Kidney (tissue), 14 donors: ENCODE data around the gene SOWAHA. TPM values are rescaled to one million over a fixed set of nuclear protein-coding genes. Genes with fewer than 3 reads are reported as not detected.

Experiments
- DNase-seq, 5 donors: peaks; one replicate each; pipeline ENCODE4 v3.0.0-alpha.2; 2013 to 2020
- FAIRE-seq: peaks from 2 replicates; lab custom pipeline; 2012; peaks lifted over from hg19 to GRCh38; lab: Jason Lieb, UNC
- H3K27ac ChIP-seq, 2 donors: one replicate each; pipeline ENCODE4 v1.7.0; 2013; ENCODE audit warnings: low read depth in 2 of 2, low read length in 2 of 2, inconsistent platforms in 1 of 2
- H3K27me3 ChIP-seq: one replicate; pipeline ENCODE4 v1.7.1; 2013; ENCODE audit warnings: low read length, inconsistent platforms; ENCODE audit not compliant: control insufficient read depth, insufficient read depth
- H3K36me3 ChIP-seq, 3 donors: one replicate each; pipeline versions ENCODE4 v1.7.0 to v1.7.1; 2013; ENCODE audit warnings: low read length in 3 of 3, control low read depth in 1 of 3, inconsistent platforms in 1 of 3; ENCODE audit not compliant: insufficient read depth in 3 of 3, control insufficient read depth in 2 of 3
- H3K4me1 ChIP-seq, 3 donors: one replicate each; pipeline versions ENCODE4 v1.7.0 to v1.7.1; 2013; ENCODE audit warnings: low read length in 3 of 3, inconsistent platforms in 1 of 3, low read depth in 1 of 3; ENCODE audit not compliant: control insufficient read depth in 2 of 3, insufficient read depth in 2 of 3
- H3K4me3 ChIP-seq, 3 donors: one replicate each; pipeline versions ENCODE4 v1.7.0 to v1.8.1; 2013; ENCODE audit warnings: low read length in 3 of 3, control low read depth in 1 of 3, inconsistent platforms in 1 of 3
- H3K9ac ChIP-seq, 3 donors: one replicate each; pipeline versions ENCODE4 v1.7.0 to v1.7.1; 2013; ENCODE audit warnings: low read length in 3 of 3, control low read depth in 1 of 3, inconsistent platforms in 1 of 3
- H3K9me3 ChIP-seq, 3 donors: one replicate each; pipeline versions ENCODE4 v1.7.0 to v1.7.1; 2013; ENCODE audit warnings: low read length in 3 of 3, control low read depth in 1 of 3, inconsistent platforms in 1 of 3; ENCODE audit not compliant: control insufficient read depth in 2 of 3, insufficient read depth in 1 of 3
- intact Hi-C: fragments of 100-400 bp; cut with DNase I; formaldehyde crosslinking; loops from one replicate; pipeline ENCODE4 v1.11.1; 2022
- polyA plus RNA-seq: library from polyadenylated mRNA; stranded (reverse); fragments of 350-450 nt; fragmentation: Illumina TruSeq; extraction: RNeasy Lipid Tissue Mini Kit (QIAGEN cat#74804); gene quantifications from one replicate; pipeline ENCODE4 v1.2.3, GENCODE V29; 2014; ENCODE audit warnings: low read depth, low replicate concordance; ENCODE audit not compliant: insufficient read depth
- total RNA-seq: library from RNA; stranded (reverse); fragmentation: NEBNext Ultra II Directional; extraction: Animal tissue kit (Norgen Biotek cat#: 25700); gene quantifications from one replicate; pipeline ENCODE4 v1.2.1, GENCODE V29; 2021
- TF ChIP-seq, protein P1 (sequence below): IDR thresholded peaks from 3 replicates; pipeline ENCODE4 v1.5.1; 2012; ENCODE audit warnings: mild to moderate bottlenecking, moderate library complexity, borderline replicate concordance; ENCODE audit not compliant: insufficient read depth; ENCODE audit errors: extremely low read depth
- donor health status: control.
- donor health status: control.
- donor health status: control.
- donor health status: control.
- donor health status: control.
- donor health status: DM: yes; HTN: yes; CAD: no.
- donor health status: Normal renal cell carcinoma (clear cell type).

Gene SOWAHA
- total and polyA plus RNA-seq, 2 donors from 2014 or later, result 4.1 to 7.1 TPM

DNA sequence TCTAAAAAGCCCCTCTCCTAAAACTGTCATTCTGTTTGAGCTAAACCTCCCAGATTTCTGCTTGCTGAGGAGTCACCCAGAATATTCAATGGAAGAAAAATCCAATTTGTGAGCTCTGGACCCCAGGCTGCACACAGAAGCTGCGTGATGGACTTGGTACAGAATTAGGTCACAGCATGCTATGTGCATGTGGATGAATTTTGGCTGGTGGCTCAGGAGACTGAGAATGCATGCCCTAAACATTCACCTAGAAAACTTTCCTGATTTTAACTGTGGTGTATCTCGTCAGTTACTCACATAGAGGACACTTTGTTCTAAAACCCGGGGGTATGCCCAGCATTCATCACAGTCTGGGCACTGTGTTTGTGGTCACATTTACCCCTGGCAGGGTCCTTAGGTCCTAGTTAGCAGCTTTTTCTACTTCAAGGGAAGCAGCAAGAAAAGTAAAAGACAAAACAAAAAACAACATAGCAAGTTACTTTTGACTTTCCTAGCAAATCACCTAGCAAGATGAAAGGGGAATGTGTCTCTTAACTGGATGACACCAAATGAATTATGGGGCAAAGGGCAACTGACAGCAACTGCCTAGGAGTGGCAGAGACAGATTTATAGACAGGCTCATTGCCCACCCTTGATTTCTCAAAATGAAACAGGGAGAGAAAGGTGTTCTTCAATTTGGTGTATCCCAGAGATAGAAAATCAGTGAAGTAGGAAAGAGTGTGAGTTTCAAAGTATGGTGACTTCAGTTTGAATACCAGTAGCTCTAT lies 25.6 kb downstream of the SOWAHA start:
- TF ChIP-seq, protein P1, sequence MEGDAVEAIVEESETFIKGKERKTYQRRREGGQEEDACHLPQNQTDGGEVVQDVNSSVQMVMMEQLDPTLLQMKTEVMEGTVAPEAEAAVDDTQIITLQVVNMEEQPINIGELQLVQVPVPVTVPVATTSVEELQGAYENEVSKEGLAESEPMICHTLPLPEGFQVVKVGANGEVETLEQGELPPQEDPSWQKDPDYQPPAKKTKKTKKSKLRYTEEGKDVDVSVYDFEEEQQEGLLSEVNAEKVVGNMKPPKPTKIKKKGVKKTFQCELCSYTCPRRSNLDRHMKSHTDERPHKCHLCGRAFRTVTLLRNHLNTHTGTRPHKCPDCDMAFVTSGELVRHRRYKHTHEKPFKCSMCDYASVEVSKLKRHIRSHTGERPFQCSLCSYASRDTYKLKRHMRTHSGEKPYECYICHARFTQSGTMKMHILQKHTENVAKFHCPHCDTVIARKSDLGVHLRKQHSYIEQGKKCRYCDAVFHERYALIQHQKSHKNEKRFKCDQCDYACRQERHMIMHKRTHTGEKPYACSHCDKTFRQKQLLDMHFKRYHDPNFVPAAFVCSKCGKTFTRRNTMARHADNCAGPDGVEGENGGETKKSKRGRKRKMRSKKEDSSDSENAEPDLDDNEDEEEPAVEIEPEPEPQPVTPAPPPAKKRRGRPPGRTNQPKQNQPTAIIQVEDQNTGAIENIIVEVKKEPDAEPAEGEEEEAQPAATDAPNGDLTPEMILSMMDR, result no peak
- H3K27me3 ChIP-seq, result no peaks in the 10 kb centered on the region
- DNase-seq (no peak), FAIRE-seq (no peak)
- peaks cover 0 to 5% (median 2%) of the 10 kb centered on the region in 3 donors for H3K4me1 ChIP-seq
- H3K27ac ChIP-seq, result no peak overlapping the region
- H3K9me3 ChIP-seq, result no peaks in the 10 kb centered on the region
- no peak overlapping the region for H3K4me3 ChIP-seq
- intact Hi-C loops, result no loop called here
- H3K9ac ChIP-seq, result no peak overlapping the region
- H3K36me3 ChIP-seq, result no peaks in the 10 kb centered on the region

DNA sequence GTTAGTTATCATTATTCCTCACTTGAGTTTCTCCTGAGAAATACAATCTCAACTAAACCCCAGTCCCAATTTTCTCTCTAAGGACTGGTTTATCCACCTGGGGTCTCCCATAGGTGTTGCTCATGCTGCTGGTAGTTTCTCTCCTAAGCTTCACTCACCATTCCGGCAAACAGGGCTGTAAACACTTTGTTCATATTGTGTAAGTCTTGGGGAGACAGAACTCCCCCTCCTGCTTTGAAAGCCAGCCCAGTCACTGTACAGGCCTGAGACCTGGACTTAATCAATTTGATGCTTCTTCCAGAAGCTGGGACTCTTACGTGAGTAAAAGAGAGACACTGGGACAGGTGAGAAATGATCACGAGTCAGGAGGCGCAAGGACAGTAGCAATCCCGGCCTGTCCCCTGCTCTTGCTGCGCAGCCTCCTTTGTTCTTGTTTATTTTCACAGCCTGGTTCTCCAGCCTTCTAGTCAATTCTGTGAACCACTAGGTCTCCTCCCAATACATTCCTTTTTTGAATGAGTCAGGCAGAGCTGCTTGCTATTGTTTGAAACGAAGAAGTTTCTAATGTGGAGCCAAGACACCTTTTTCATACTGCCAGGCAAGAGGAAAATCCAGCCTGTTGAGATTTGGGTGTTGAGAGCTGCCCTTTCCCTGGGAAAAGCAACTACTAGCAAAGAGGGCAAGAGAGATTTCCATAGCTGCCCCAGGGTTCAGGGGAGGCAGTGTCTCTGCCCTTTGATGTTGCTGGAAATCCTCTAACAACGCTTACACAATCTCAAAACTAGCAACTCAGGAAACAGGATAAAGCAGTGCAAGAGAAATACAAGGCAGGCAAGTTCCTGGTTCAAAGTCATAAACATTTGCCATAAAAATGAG lies 26.6 kb downstream of the SOWAHA start:
- H3K9ac ChIP-seq, result no peak overlapping the region
- H3K27me3 ChIP-seq, result no peaks in the 10 kb centered on the region
- peaks cover 0 to 5% (median 2%) of the 10 kb centered on the region in 3 donors for H3K4me1 ChIP-seq
- DNase-seq, result peak in 2 of 5 donors; percentile 46 to 79
- peak overlapping the region in 1 of 2 donors; percentile 57 for H3K27ac ChIP-seq
- H3K4me3 ChIP-seq, result no peak overlapping the region
- no peak for FAIRE-seq
- intact Hi-C loops, result no loop called here
- no peaks in the 10 kb centered on the region for H3K36me3 ChIP-seq
- TF ChIP-seq, protein P1, result no peak
- H3K9me3 ChIP-seq, result no peaks in the 10 kb centered on the region

- intact Hi-C loops, result no loop called here
- Histone ChIP-seq H3K9me3 (no peaks in the 10 kb centered on the region), H3K4me3 (no peak overlapping the region), H3K27ac (peak overlapping the region in 1 of 2 donors; percentile 20), H3K36me3 (no peaks in the 10 kb centered on the region), H3K9ac (no peak overlapping the region), H3K4me1 (peaks cover 0 to 5% (median 2%) of the 10 kb centered on the region in 3 donors), H3K27me3 (no peaks in the 10 kb centered on the region)
- TF ChIP-seq, protein P1, result no peak
- FAIRE-seq, result no peak
- no peak for DNase-seq
Measured at GRCh38 chr5:132840313-132840712, 27.2 kb downstream of the SOWAHA start.
